KMS-11 (cell line): Measurements from ENCODE around the gene CLCC1.

ENCODE experiments used
- H2AFZ ChIP-seq: fragments of 200-600 bp; sonication (generic); 2 replicates; pipeline ENCODE4 v1.6.1; 2016; ENCODE audit warnings: antibody characterized with exemption, mixed run types, low read depth
- H3K27ac ChIP-seq: fragments of 200-600 bp; sonication (generic); 2 replicates; pipeline ENCODE4 v1.6.1; 2016; ENCODE audit warnings: mild to moderate bottlenecking, mixed run types
- H3K27me3 ChIP-seq: fragments of 200-600 bp; sonication (generic); 2 replicates; pipeline ENCODE4 v1.6.1; 2017; ENCODE audit warnings: mild to moderate bottlenecking, low read depth, mixed run types, moderate library complexity; ENCODE audit not compliant: insufficient read depth
- H3K36me3 ChIP-seq: fragments of 200-600 bp; sonication (generic); 2 replicates; pipeline ENCODE4 v1.6.1; 2017; ENCODE audit warnings: mild to moderate bottlenecking, mixed run types; ENCODE audit not compliant: insufficient read depth
- H3K4me1 ChIP-seq: fragments of 200-600 bp; sonication (generic); 2 replicates; pipeline ENCODE4 v1.6.1; 2016; ENCODE audit warnings: mild to moderate bottlenecking, low read depth, mixed run types; ENCODE audit not compliant: poor library complexity, severe bottlenecking
- H3K4me2 ChIP-seq: fragments of 200-600 bp; sonication (generic); 2 replicates; pipeline ENCODE4 v1.7.0; 2016; ENCODE audit warnings: mild to moderate bottlenecking, mixed run types
- H3K4me3 ChIP-seq: fragments of 200-600 bp; sonication (generic); IDR thresholded peaks from 2 replicates; pipeline ENCODE4 v1.6.1; 2017; ENCODE audit warnings: low read depth, low read length, mixed read lengths; ENCODE audit not compliant: insufficient read depth
- H3K79me2 ChIP-seq: fragments of 200-600 bp; sonication (generic); 2 replicates; pipeline ENCODE4 v1.6.1; 2016; ENCODE audit warnings: low read depth, mixed run types; ENCODE audit not compliant: insufficient read depth
- H3K9ac ChIP-seq: fragments of 200-600 bp; sonication (generic); 2 replicates; pipeline ENCODE4 v1.6.1; 2016; ENCODE audit warnings: mild to moderate bottlenecking, mixed run types
- H4K20me1 ChIP-seq: fragments of 200-600 bp; sonication (generic); 2 replicates; pipeline ENCODE4 v1.6.1; 2016; ENCODE audit warnings: mild to moderate bottlenecking, mixed run types; ENCODE audit not compliant: insufficient read depth
- TF ChIP-seq, protein P1 (sequence below): fragments of 200-600 bp; sonication (generic); conservative IDR thresholded peaks from 2 replicates; pipeline ENCODE4 v1.6.1; 2017; ENCODE audit warnings: low read depth, mild to moderate bottlenecking, antibody characterized with exemption, low read length, moderate library complexity, mixed read lengths

Gene CLCC1

DNA sequence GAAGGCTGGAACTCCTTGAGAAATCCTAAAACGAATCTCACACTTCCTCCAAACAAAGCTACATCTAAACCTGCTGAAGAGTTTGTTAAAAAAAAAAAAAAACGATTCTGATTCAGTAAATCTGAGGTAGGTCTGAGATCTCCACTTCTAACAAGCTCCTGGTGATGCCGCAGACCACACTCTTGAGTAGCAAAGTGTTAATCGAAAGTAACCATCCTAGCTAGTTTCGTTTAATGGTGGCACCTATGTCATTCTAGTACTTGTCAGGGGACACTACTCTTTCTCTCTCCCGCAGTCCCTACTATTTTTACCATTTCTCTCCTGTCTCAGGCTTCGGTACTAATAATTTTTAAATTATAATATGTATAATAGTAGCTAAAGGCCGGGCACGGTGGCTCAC lies 2.1 kb downstream of the CLCC1 start:
- TF ChIP-seq, protein P1, sequence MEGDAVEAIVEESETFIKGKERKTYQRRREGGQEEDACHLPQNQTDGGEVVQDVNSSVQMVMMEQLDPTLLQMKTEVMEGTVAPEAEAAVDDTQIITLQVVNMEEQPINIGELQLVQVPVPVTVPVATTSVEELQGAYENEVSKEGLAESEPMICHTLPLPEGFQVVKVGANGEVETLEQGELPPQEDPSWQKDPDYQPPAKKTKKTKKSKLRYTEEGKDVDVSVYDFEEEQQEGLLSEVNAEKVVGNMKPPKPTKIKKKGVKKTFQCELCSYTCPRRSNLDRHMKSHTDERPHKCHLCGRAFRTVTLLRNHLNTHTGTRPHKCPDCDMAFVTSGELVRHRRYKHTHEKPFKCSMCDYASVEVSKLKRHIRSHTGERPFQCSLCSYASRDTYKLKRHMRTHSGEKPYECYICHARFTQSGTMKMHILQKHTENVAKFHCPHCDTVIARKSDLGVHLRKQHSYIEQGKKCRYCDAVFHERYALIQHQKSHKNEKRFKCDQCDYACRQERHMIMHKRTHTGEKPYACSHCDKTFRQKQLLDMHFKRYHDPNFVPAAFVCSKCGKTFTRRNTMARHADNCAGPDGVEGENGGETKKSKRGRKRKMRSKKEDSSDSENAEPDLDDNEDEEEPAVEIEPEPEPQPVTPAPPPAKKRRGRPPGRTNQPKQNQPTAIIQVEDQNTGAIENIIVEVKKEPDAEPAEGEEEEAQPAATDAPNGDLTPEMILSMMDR = no peak
- Histone ChIP-seq H3K27me3 (no peaks in the 10 kb centered on the region), H2AFZ (no peak overlapping the region), H4K20me1 (no peaks in the 10 kb centered on the region), H3K4me2 (no peak overlapping the region), H3K27ac (no peak overlapping the region), H3K4me3 (no peak overlapping the region), H3K36me3 (no peaks in the 10 kb centered on the region), H3K9ac (no peak overlapping the region), H3K79me2 (peaks cover 12% of the 10 kb centered on the region), H3K4me1 (peaks cover 5% of the 10 kb centered on the region)

DNA sequence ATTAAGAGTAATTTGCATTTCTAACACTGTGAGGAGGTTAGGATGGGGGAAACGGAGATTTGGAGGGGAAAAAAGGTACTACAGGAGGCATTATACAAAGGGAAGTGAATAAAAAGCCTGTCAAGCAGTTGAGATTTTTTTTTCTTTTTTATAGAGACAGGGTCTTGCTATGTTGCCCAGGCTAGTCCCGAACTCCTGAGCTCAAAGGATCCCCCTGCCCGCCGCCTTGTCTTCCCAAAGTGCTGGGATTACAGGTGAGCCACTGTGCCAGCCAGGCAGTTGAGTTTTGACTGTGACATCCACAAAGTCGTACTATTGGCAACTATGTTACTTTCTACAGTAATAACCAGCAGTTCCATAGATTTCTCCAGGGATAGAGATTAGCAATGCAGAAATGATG lies 2.6 kb downstream of the CLCC1 start:
- peaks cover 5% of the 10 kb centered on the region for H3K4me1 ChIP-seq
- H3K4me2 ChIP-seq = no peak overlapping the region
- no peak overlapping the region for H3K27ac ChIP-seq
- no peaks in the 10 kb centered on the region for H4K20me1 ChIP-seq
- H3K36me3 ChIP-seq = no peaks in the 10 kb centered on the region
- H3K27me3 ChIP-seq = no peaks in the 10 kb centered on the region
- no peak overlapping the region for H3K4me3 ChIP-seq
- H2AFZ ChIP-seq = no peak overlapping the region
- H3K79me2 ChIP-seq = peaks cover 15% of the 10 kb centered on the region
- H3K9ac ChIP-seq = no peak overlapping the region
- TF ChIP-seq, protein P1 = no peak

DNA sequence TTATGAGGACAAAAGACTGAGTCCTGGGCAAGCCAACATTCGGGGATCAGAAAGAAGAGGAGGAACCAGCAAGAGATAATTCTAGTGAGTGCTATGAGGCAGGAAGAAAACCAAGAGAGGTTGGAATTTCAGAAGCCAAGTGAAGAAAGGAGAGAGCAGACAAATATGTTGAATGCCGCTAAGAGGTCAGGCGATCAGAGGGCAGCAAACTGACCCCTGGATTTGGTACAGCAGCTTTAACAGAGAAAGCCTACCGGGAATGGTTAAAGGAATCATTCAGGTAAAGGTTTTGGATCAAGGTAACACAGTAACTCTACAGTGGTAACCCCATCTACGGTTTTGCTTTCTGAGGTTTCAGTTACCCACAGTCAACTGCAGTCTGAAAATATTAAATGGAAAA lies 5.4 kb downstream of the CLCC1 start:
- no peaks in the 10 kb centered on the region for H3K4me1 ChIP-seq
- no peaks in the 10 kb centered on the region for H3K36me3 ChIP-seq
- H3K4me2 ChIP-seq = no peak overlapping the region
- H3K4me3 ChIP-seq = no peak overlapping the region
- no peaks in the 10 kb centered on the region for H3K27me3 ChIP-seq
- TF ChIP-seq, protein P1 = no peak
- H3K27ac ChIP-seq = no peak overlapping the region
- H4K20me1 ChIP-seq = no peaks in the 10 kb centered on the region
- peaks cover 16% of the 10 kb centered on the region for H3K79me2 ChIP-seq
- no peak overlapping the region for H3K9ac ChIP-seq
- H2AFZ ChIP-seq = no peak overlapping the region

DNA sequence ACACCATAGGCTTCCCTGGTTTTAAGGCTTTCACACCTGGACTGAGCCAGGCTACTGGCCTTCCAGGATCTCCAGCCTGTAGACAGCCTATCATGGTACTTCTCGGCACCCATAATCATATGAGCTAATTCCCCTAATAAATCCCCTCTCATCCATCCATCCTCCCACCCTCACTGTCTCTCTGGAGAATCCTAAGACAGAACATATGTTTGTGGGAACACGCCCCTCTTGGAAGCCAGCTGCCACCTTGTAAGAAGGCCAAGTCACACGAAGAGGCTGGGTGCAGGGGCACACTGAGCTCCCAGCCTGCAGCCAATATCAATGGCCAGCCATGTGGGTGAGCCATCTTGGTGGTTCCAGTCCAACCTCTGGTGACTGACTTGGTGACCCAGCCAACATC lies 7.4 kb downstream of the CLCC1 start:
- H3K4me2 ChIP-seq = no peak overlapping the region
- no peaks in the 10 kb centered on the region for H3K36me3 ChIP-seq
- TF ChIP-seq, protein P1 = no peak
- H3K27ac ChIP-seq = no peak overlapping the region
- no peaks in the 10 kb centered on the region for H3K27me3 ChIP-seq
- H2AFZ ChIP-seq = no peak overlapping the region
- H4K20me1 ChIP-seq = no peaks in the 10 kb centered on the region
- no peak overlapping the region for H3K4me3 ChIP-seq
- H3K9ac ChIP-seq = no peak overlapping the region
- peaks cover 4% of the 10 kb centered on the region; the same call in 1 of the 2 replicates for H3K79me2 ChIP-seq
- H3K4me1 ChIP-seq = no peaks in the 10 kb centered on the region

DNA sequence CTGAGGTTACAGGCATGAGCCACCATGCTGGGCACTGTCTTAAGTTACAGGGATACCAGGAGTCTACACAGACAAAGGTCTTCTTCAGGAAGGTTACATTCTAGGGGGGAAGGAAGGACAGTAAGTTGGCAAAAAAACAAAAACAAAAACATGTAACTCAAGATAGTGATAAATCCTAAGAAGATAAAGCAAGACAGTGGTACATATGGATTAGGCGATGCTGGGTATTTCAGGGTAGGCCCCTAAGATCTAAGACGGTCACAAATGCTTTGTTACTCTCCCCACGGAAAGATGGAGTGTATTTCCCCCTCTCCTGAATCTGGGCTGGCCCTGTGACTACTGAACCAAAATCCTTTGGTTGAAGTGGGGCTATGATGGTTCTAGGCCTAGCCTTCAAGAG lies 8.2 kb downstream of the CLCC1 start:
- H4K20me1 ChIP-seq = no peaks in the 10 kb centered on the region
- no peak overlapping the region for H3K4me2 ChIP-seq
- no peaks in the 10 kb centered on the region for H3K36me3 ChIP-seq
- TF ChIP-seq, protein P1 = no peak
- H3K27me3 ChIP-seq = no peaks in the 10 kb centered on the region
- no peak overlapping the region for H2AFZ ChIP-seq
- no peak overlapping the region for H3K4me3 ChIP-seq
- no peaks in the 10 kb centered on the region for H3K4me1 ChIP-seq
- H3K79me2 ChIP-seq = peaks cover 4% of the 10 kb centered on the region; the same call in 1 of the 2 replicates
- H3K27ac ChIP-seq = no peak overlapping the region
- no peak overlapping the region for H3K9ac ChIP-seq
